ENCODE measurements around the gene RBCK1. TPM values are rescaled to one million over a fixed set of nuclear protein-coding genes. Genes with fewer than 3 reads are reported as not detected.

The RBCK1 gene
- total and polyA plus RNA-seq, 12 donors: 55.2 to 339 (median 128) TPM

GRCh38 chr20:407133-407952 is 756 bp upstream of the RBCK1 start:
- peak in 1 of 2 donors; percentile 55 for TF ChIP-seq POLR2A (IDR thresholded peaks at IDR 0.05)
- TF ChIP-seq, protein P1, sequence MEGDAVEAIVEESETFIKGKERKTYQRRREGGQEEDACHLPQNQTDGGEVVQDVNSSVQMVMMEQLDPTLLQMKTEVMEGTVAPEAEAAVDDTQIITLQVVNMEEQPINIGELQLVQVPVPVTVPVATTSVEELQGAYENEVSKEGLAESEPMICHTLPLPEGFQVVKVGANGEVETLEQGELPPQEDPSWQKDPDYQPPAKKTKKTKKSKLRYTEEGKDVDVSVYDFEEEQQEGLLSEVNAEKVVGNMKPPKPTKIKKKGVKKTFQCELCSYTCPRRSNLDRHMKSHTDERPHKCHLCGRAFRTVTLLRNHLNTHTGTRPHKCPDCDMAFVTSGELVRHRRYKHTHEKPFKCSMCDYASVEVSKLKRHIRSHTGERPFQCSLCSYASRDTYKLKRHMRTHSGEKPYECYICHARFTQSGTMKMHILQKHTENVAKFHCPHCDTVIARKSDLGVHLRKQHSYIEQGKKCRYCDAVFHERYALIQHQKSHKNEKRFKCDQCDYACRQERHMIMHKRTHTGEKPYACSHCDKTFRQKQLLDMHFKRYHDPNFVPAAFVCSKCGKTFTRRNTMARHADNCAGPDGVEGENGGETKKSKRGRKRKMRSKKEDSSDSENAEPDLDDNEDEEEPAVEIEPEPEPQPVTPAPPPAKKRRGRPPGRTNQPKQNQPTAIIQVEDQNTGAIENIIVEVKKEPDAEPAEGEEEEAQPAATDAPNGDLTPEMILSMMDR (IDR thresholded peaks at IDR 0.05): peak in 5 of 6 experiments; percentile 14 to 51 (median 36)
- Histone ChIP-seq H3K4me1 (replicated peaks in 1 of 2) (peaks cover 10 to 17% of the 10 kb centered on the region in 2 donors), H3K36me3 (replicated peaks in 1 of 2) (peaks cover 0 to 15% of the 10 kb centered on the region in 2 donors), H3K27me3 (no peaks in the 10 kb centered on the region), H3K27ac (peak overlapping the region; percentile 34 to 99 (median 73)), H3K4me3 (peak overlapping the region in 1 of 4 donors; percentile 97), H3K9me3 (replicated peaks in 1 of 3) (no peaks in the 10 kb centered on the region)
- intact Hi-C loops (cut with DNase I): no loop called here
- peak; percentile 82 to 92 (median 90) for DNase-seq
- WGBS, 4 donors: 7 to 10% (median 9%) methylated on average over 24 to 45 of the region's 45 CpGs

GRCh38 chr20:408843-409696 is 971 bp downstream of the RBCK1 start:
- H3K4me3 ChIP-seq: peak overlapping the region; percentile 89 to 97 (median 93)
- TF ChIP-seq POLR2A (IDR thresholded peaks at IDR 0.05): no peak
- TF ChIP-seq, protein P1 (IDR thresholded peaks at IDR 0.05): no peak
- peaks cover 0 to 15% of the 10 kb centered on the region in 2 donors for H3K36me3 ChIP-seq (replicated peaks in 1 of 2)
- WGBS, 4 donors: 10 to 18% (median 15%) methylated on average over 5 to 7 of the region's 7 CpGs
- peaks cover 10 to 17% of the 10 kb centered on the region in 2 donors for H3K4me1 ChIP-seq (replicated peaks in 1 of 2)
- peak overlapping the region; percentile 69 to 99 (median 92) for H3K27ac ChIP-seq
- DNase-seq: no peak
- H3K9me3 ChIP-seq (replicated peaks in 1 of 3): no peaks in the 10 kb centered on the region
- intact Hi-C loops (cut with DNase I): no loop called here
- H3K27me3 ChIP-seq: no peaks in the 10 kb centered on the region

DNA sequence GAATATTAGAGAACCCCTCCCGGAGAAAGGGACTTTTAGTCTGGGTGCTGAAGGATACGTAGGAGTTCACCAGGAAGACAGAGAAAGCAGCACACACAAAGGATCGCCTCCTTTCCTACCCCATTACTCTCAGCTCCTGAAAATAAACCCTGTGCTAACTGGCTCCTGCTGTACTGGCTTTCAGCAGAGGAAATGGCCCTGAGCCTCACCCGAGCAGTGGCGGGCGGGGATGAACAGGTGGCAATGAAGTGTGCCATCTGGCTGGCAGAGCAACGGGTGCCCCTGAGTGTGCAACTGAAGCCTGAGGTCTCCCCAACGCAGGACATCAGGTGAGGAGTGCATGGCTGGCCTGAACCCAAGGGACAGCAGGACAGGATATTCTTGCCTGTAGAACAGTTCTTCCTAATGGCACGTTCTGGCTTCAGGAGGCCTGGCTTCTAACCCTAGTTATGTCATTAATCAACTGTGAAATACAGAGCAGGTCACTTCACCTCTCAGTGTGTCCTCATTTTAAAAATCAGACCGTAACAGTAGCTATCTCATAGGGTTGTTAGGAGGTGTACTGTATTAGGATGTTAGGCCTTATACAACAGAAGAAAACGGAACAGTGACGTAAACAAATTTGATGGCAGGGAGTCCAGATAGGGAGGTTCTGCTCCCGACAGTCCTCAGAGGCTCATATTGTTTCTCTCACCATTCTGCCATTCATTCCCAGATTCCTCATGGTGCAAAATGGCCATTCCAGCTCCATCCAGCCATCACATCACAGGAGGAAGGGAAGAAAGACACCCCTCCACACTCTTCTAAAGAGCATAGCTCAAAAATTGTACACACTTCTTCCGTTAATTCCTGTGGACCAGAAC is 1.8 kb downstream of the RBCK1 start:
- Histone ChIP-seq H3K27ac (peak overlapping the region in 2 of 5 donors; percentile 17 to 94), H3K4me3 (peak overlapping the region in 1 of 4 donors; percentile 97)

More for the DNA sequence above, 1.8 kb downstream of the RBCK1 start:
- WGBS, 4 donors: 70 to 74% (median 74%) methylated on average over 13 to 14 of the region's 14 CpGs
- peak in 2 of 7 donors; percentile 16 to 40 for DNase-seq
- no peaks in the 10 kb centered on the region for H3K27me3 ChIP-seq
- TF ChIP-seq, protein P1 (IDR thresholded peaks at IDR 0.05): no peak
- TF ChIP-seq POLR2A (IDR thresholded peaks at IDR 0.05): no peak
- intact Hi-C loops (cut with DNase I): no loop called here
- peaks cover 0 to 15% of the 10 kb centered on the region in 2 donors for H3K36me3 ChIP-seq (replicated peaks in 1 of 2)
- H3K9me3 ChIP-seq (replicated peaks in 1 of 3): no peaks in the 10 kb centered on the region
- H3K4me1 ChIP-seq (replicated peaks in 1 of 2): peaks cover 10 to 18% of the 10 kb centered on the region in 2 donors

Measured in adrenal gland (tissue), 12 donors.